Activated naive CD4-positive, alpha-beta T cell treated with anti-CD3 and anti-CD28 coated beads, Interleukin-2, amount 10 ng/mL, durations not matched to agents 7 days and 5 days (primary cell): ENCODE data around the gene LLCFC1.

Experiments used
- CTCF ChIA-PET: fragments of 350-600 bp; sonication (Branson Sonifier 250); formaldehyde crosslinking; loops from one replicate; lab custom pipeline; 2021; ENCODE audit warnings: antibody characterized with exemption; lab: Charles Lee
- DNase-seq: peaks from one replicate; pipeline ENCODE4 v3.0.0-alpha.2; 2020
- H3K27ac Mint-ChIP-seq: one replicate; pipeline ENCODE4 v1.8.0; 2021; ENCODE audit warnings: mild to moderate bottlenecking, moderate library complexity, mixed read lengths
- H3K27me3 Mint-ChIP-seq: one replicate; pipeline ENCODE4 v1.8.0; 2021; ENCODE audit warnings: mild to moderate bottlenecking, mixed read lengths
- H3K36me3 Mint-ChIP-seq: one replicate; pipeline ENCODE4 v1.8.0; 2021; ENCODE audit warnings: mixed read lengths
- H3K4me1 Mint-ChIP-seq: one replicate; pipeline ENCODE4 v1.8.0; 2021; ENCODE audit warnings: mixed read lengths
- H3K4me3 Mint-ChIP-seq: one replicate; pipeline ENCODE4 v1.8.0; 2021; ENCODE audit warnings: mild to moderate bottlenecking, moderate library complexity, mixed read lengths
- H3K9me3 Mint-ChIP-seq: one replicate; pipeline ENCODE4 v1.8.0; 2021; ENCODE audit warnings: mixed read lengths

Gene LLCFC1

GRCh38 chr7:142901426-142902259, 37.6 kb upstream of the LLCFC1 start:
- CTCF ChIA-PET = interaction anchor here (1.6 kb wide), 1 partner anchor 21 kb away, joined by 3 read pairs; no protein-coding TSS in a partner anchor
- no peak overlapping the region for H3K4me3 Mint-ChIP-seq
- no peak overlapping the region for H3K27ac Mint-ChIP-seq
- no peaks in the 10 kb centered on the region for H3K4me1 Mint-ChIP-seq
- DNase-seq = no peak
- H3K9me3 Mint-ChIP-seq = no peaks in the 10 kb centered on the region
- peaks cover 30% of the 10 kb centered on the region for H3K27me3 Mint-ChIP-seq
- H3K36me3 Mint-ChIP-seq = no peaks in the 10 kb centered on the region

- CTCF ChIA-PET = no interaction called here
- no peaks in the 10 kb centered on the region for H3K36me3 Mint-ChIP-seq
- no peaks in the 10 kb centered on the region for H3K4me1 Mint-ChIP-seq
- H3K4me3 Mint-ChIP-seq = no peak overlapping the region
- peaks cover 14% of the 10 kb centered on the region for H3K27me3 Mint-ChIP-seq
- DNase-seq = no peak
- H3K9me3 Mint-ChIP-seq = no peaks in the 10 kb centered on the region
- H3K27ac Mint-ChIP-seq = no peak overlapping the region
These were observed 35.2 kb upstream of the LLCFC1 start for GRCh38 chr7:142904128-142904527.

GRCh38 chr7:142905759-142906158, 33.5 kb upstream of the LLCFC1 start:
- no peak overlapping the region for H3K4me3 Mint-ChIP-seq
- DNase-seq = no peak
- H3K4me1 Mint-ChIP-seq = no peaks in the 10 kb centered on the region
- no peak overlapping the region for H3K27ac Mint-ChIP-seq
- no peaks in the 10 kb centered on the region for H3K9me3 Mint-ChIP-seq
- H3K36me3 Mint-ChIP-seq = no peaks in the 10 kb centered on the region
- H3K27me3 Mint-ChIP-seq = peaks cover 14% of the 10 kb centered on the region
- CTCF ChIA-PET = interaction anchor here (1.2 kb wide), 1 partner anchor 24 kb away, joined by 3 read pairs; no protein-coding TSS in a partner anchor

- DNase-seq = no peak
These were observed 32.6 kb upstream of the LLCFC1 start for GRCh38 chr7:142906643-142907042.

GRCh38 chr7:142908290-142908689, 31.0 kb upstream of the LLCFC1 start:
- Mint-ChIP-seq H3K36me3 (no peaks in the 10 kb centered on the region), H3K27ac (no peak overlapping the region), H3K4me1 (no peaks in the 10 kb centered on the region), H3K9me3 (no peaks in the 10 kb centered on the region), H3K27me3 (peaks cover 17% of the 10 kb centered on the region), H3K4me3 (no peak overlapping the region)
- CTCF ChIA-PET = no interaction called here
- DNase-seq = no peak

More at GRCh38 chr7:142906643-142907042, 32.6 kb upstream of the LLCFC1 start:
- H3K4me3 Mint-ChIP-seq = no peak overlapping the region
- no peaks in the 10 kb centered on the region for H3K4me1 Mint-ChIP-seq
- no peaks in the 10 kb centered on the region for H3K36me3 Mint-ChIP-seq
- no peaks in the 10 kb centered on the region for H3K9me3 Mint-ChIP-seq
- peaks cover 12% of the 10 kb centered on the region for H3K27me3 Mint-ChIP-seq
- H3K27ac Mint-ChIP-seq = no peak overlapping the region
- CTCF ChIA-PET = interaction anchor here (1.2 kb wide), 1 partner anchor 25 kb away, joined by 3 read pairs; no protein-coding TSS in a partner anchor

- CTCF ChIA-PET = interaction anchor here (1.0 kb wide), 2 partner anchors 9 to 30 kb away, joined by 3 read pairs; no protein-coding TSS in a partner anchor
- Mint-ChIP-seq H3K36me3 (no peaks in the 10 kb centered on the region), H3K27me3 (peaks cover 24% of the 10 kb centered on the region), H3K9me3 (no peaks in the 10 kb centered on the region), H3K4me1 (no peaks in the 10 kb centered on the region), H3K27ac (no peak overlapping the region), H3K4me3 (no peak overlapping the region)
- DNase-seq = no peak
These were observed 30.1 kb upstream of the LLCFC1 start for GRCh38 chr7:142908921-142909890.

- Mint-ChIP-seq H3K36me3 (no peaks in the 10 kb centered on the region), H3K27ac (no peak overlapping the region), H3K9me3 (no peaks in the 10 kb centered on the region), H3K27me3 (peaks cover 31% of the 10 kb centered on the region), H3K4me1 (no peaks in the 10 kb centered on the region), H3K4me3 (no peak overlapping the region)
- no peak for DNase-seq
- CTCF ChIA-PET = interaction anchor here (1.0 kb wide), 2 partner anchors 10 to 31 kb away, joined by 3 read pairs; no protein-coding TSS in a partner anchor
These were observed 29.3 kb upstream of the LLCFC1 start for GRCh38 chr7:142910031-142910433.

- H3K27me3 Mint-ChIP-seq = peaks cover 33% of the 10 kb centered on the region
- CTCF ChIA-PET = interaction anchor here (1.0 kb wide), 2 partner anchors 10 to 31 kb away, joined by 3 read pairs; no protein-coding TSS in a partner anchor
- no peak overlapping the region for H3K27ac Mint-ChIP-seq
- H3K4me1 Mint-ChIP-seq = no peaks in the 10 kb centered on the region
- H3K9me3 Mint-ChIP-seq = no peaks in the 10 kb centered on the region
- no peak overlapping the region for H3K4me3 Mint-ChIP-seq
- DNase-seq = no peak
- H3K36me3 Mint-ChIP-seq = no peaks in the 10 kb centered on the region
These were observed 28.8 kb upstream of the LLCFC1 start for GRCh38 chr7:142910481-142910880.

GRCh38 chr7:142913051-142913450, 26.2 kb upstream of the LLCFC1 start:
- no peaks in the 10 kb centered on the region for H3K36me3 Mint-ChIP-seq
- CTCF ChIA-PET = interaction anchor here (0.9 kb wide), 1 partner anchor 302 kb away, joined by 3 read pairs; no protein-coding TSS in a partner anchor
- no peak overlapping the region for H3K27ac Mint-ChIP-seq
- H3K27me3 Mint-ChIP-seq = peaks cover 33% of the 10 kb centered on the region
- no peak overlapping the region for H3K4me3 Mint-ChIP-seq
- DNase-seq = no peak
- H3K9me3 Mint-ChIP-seq = no peaks in the 10 kb centered on the region
- no peaks in the 10 kb centered on the region for H3K4me1 Mint-ChIP-seq

- no peaks in the 10 kb centered on the region for H3K36me3 Mint-ChIP-seq
- no peaks in the 10 kb centered on the region for H3K4me1 Mint-ChIP-seq
- CTCF ChIA-PET = interaction anchor here (0.9 kb wide), 1 partner anchor 302 kb away, joined by 3 read pairs; no protein-coding TSS in a partner anchor
- no peak for DNase-seq
- H3K27ac Mint-ChIP-seq = no peak overlapping the region
- H3K4me3 Mint-ChIP-seq = no peak overlapping the region
- H3K27me3 Mint-ChIP-seq = peaks cover 38% of the 10 kb centered on the region
- H3K9me3 Mint-ChIP-seq = no peaks in the 10 kb centered on the region
These were observed 25.7 kb upstream of the LLCFC1 start for GRCh38 chr7:142913566-142913965.

- Mint-ChIP-seq H3K9me3 (no peaks in the 10 kb centered on the region), H3K27ac (no peak overlapping the region), H3K36me3 (no peaks in the 10 kb centered on the region), H3K27me3 (peaks cover 44% of the 10 kb centered on the region), H3K4me1 (no peaks in the 10 kb centered on the region), H3K4me3 (no peak overlapping the region)
- no peak for DNase-seq
- CTCF ChIA-PET = interaction anchor here (0.9 kb wide), 1 partner anchor 301 kb away, joined by 3 read pairs; no protein-coding TSS in a partner anchor
These were observed 25.2 kb upstream of the LLCFC1 start for GRCh38 chr7:142914121-142914520.

- Mint-ChIP-seq H3K27me3 (peaks cover 47% of the 10 kb centered on the region), H3K4me1 (no peaks in the 10 kb centered on the region), H3K9me3 (no peaks in the 10 kb centered on the region), H3K4me3 (no peak overlapping the region), H3K36me3 (no peaks in the 10 kb centered on the region), H3K27ac (no peak overlapping the region)
- CTCF ChIA-PET = interaction anchor here (1.0 kb wide), 1 partner anchor 34 kb away, joined by 3 read pairs; no protein-coding TSS in a partner anchor
- DNase-seq = no peak
These were observed 24.0 kb upstream of the LLCFC1 start for GRCh38 chr7:142915315-142915714.

GRCh38 chr7:142916508-142916907, 22.8 kb upstream of the LLCFC1 start:
- Mint-ChIP-seq H3K27ac (no peak overlapping the region), H3K36me3 (no peaks in the 10 kb centered on the region), H3K27me3 (peaks cover 38% of the 10 kb centered on the region), H3K4me1 (no peaks in the 10 kb centered on the region), H3K9me3 (no peaks in the 10 kb centered on the region), H3K4me3 (no peak overlapping the region)
- CTCF ChIA-PET = interaction anchor here (0.7 kb wide), 1 partner anchor 85 kb away, joined by 3 read pairs; no protein-coding TSS in a partner anchor
- DNase-seq = no peak

- peaks cover 36% of the 10 kb centered on the region for H3K27me3 Mint-ChIP-seq
- H3K4me1 Mint-ChIP-seq = no peaks in the 10 kb centered on the region
- H3K4me3 Mint-ChIP-seq = no peak overlapping the region
- no peak for DNase-seq
- CTCF ChIA-PET = no interaction called here
- no peaks in the 10 kb centered on the region for H3K36me3 Mint-ChIP-seq
- H3K9me3 Mint-ChIP-seq = no peaks in the 10 kb centered on the region
- no peak overlapping the region for H3K27ac Mint-ChIP-seq
These were observed 21.8 kb upstream of the LLCFC1 start for GRCh38 chr7:142917447-142917846.
